AG20443 (cell line): ENCODE results near the gene AMZ2.
A peak's percentile ranks its signal among the peaks of the same experiment; 100 is the strongest.
"Not testable (repeated sequence)": the region's sequence is repeated elsewhere in the genome, so short reads cannot be mapped to it uniquely, and the experiment has no call there.

Experiments
- DNase-seq: peaks from one replicate; pipeline ENCODE4 v3.0.0; 2012; ENCODE audit warnings: low spot score, mixed read lengths

Gene AMZ2, protein sequence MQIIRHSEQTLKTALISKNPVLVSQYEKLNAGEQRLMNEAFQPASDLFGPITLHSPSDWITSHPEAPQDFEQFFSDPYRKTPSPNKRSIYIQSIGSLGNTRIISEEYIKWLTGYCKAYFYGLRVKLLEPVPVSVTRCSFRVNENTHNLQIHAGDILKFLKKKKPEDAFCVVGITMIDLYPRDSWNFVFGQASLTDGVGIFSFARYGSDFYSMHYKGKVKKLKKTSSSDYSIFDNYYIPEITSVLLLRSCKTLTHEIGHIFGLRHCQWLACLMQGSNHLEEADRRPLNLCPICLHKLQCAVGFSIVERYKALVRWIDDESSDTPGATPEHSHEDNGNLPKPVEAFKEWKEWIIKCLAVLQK

DNA sequence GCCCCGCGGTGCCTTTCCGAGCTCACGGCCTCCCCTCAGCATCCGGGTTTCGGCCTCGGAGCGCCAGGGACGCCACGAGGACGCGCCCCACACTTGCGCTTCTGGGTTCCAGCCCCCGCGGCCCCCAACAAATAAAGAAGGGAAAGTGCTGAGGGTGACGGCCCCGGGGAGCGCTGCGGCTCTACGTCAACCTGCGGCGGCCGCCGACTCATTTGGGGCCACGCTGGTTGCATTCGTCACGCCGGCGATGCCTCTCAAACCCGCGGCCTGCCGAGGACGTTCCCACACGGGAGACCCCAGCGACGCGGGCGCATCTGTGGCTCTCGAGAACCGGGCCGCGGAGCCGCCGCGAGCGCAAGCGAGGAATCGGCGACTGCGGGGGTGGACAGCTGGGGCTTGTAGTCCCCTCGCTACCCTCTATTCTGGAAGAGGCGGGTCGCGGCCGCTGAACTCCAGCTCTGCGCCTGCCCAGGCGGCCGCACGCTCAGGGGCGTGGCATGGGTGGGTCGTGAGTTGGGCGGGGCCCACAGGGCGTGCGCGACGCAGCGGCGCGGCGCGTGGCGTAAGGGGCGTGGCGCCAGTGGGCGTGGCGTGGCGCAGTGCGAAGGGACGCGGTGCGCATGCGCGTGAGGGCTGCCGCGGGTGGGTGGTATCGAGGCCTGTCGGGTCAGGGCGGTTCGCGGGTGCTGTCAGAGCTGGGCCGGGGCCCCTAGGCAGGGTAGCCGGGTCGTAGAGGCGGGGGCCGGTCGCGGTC, at the start of gene AMZ2:
Gene AMZ2, plus strand, starts transcription at position 599 of the 754 bp plus-strand sequence. CDS start 2,145 bp downstream, outside the sequence.
- DNase-seq, result peak; percentile 98

DNA sequence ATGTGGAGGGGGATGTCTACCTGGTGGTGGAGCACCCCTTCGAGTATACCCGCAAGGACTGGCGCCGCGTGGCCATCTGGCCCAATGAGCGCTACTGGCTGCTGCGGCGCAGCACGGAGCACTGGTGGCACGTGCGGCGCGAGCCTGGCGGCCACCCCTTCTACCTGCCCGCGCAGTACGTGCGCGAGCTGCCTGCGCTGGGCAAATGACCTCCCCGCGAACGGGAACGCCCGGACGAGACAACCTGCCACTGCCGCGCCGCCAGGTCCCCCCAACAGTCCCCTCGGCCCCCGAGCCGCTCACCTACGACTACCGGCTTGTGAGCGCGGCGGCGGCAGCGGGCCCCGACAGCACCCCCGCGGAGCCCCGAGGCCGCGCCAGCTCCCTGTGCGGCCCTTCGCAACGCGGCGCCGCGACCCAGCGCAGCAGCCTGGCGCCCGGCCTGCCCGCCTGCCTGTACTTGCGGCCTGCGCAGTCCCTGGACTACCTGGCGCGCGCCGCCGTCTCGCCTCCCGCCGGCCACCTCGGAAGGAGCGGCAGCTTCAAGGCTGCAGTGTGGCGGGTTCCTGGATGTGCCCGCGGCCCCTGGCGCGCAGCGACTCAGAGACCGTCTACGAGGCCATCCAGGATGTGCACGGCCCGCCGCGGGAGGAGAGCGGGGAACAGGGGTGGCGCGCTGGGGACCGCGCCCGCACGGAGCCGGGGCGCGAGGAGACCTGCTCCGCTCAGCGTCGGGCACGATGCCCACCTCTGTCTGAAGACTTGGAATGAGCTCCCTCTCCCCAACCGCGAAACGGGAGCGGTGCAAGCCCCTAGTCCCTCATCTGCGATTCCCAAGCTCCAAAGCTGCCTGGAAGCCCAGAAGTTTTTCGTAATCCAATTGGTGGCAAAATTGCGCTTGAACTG, 48.7 kb upstream of the AMZ2 start:
- DNase-seq, result peak; percentile 18

DNA sequence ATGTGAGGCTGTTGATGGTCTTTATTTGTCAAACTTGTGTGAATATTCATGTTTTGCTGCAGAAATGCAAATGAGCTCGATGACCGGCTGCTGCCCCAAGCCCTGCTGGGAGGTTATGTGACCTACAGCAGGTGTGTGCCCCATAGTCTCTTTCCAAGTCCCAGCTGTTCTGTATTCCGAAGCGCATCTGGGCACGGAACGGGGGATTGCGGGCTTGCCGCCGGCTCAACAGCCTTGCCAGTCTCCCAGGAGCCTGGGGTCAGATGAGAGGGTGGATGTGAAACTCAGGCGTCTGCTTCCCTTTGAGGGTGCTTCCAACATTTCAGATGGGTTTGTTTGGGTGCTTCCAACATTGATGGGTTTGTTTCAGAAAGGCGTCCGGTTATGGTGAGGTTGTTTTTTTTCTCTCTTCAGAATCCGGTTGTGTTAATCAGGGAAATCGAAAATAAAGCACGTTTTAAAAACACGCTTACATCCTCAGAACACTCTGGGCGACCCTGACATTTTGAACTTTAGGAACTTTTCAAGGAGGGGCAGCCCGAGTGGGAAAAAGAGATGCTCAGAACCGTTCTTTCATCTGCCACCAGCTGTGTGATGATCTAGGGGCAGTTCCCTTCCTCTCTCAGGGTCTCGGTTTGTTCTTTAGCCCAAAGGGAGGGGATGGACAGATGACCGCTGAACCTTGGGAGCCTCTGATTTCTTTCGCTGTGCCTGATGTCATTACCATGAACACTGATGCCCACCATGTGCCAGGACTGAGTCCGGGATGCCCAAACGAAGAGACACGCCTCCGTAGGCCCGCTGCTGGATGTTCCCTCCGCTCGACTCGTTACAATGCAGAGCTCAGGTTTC, 47.8 kb upstream of the AMZ2 start:
- no peak for DNase-seq

DNA sequence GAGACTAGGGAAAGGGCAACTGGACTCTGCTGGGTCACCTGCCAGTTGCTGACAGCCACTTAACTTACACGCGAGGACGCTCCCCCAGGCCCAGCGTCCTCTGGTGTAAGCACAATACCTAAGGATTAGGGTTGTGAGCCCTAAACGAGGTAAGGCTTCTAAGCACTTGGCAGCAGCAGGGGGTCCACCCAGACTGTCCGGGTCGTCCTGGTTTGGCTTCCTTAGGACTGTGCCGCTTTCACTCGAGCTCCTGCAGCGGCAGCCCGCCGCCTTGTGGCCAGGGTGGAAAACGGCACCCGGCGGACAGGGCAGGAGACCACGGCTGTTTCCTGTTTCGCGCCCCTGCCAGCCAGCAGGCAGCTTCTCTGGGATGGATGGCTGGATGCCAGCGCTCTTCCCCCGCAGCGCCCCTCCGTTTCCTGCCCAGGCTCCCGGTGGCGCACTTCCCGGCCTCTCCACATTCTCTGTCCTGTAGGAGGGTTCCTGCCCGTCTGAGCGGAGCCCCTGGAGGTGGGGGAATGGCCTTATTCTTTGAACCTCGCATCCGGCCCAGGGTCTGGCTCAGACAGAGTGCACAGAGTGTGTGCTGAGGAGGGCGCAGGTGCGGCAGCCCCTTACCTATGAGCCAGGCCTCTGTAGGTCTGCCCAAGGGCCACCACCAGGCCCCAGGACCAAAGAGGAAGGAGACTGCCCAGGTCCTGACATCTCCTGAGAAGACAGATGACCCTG, 47.0 kb upstream of the AMZ2 start:
- peak; percentile 77 for DNase-seq

DNA sequence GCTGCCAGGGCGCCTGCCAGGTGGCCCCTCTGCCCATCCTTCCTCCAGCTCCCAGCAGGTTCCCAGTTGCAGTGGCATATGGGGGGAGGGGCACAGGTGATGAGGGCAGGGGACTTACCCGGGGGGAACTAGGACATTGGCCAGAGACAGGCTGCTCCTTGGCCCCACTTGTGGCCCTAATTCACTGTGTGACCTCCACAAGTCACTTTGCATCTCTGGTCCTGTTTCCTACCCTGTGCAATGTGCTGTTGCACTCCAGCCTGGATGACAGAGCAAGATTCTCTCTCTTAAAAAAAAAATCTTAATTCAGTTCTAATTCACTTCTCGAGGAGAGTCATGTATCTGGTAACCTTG, 46.4 kb upstream of the AMZ2 start:
- DNase-seq, result not testable (repeated sequence)

DNA sequence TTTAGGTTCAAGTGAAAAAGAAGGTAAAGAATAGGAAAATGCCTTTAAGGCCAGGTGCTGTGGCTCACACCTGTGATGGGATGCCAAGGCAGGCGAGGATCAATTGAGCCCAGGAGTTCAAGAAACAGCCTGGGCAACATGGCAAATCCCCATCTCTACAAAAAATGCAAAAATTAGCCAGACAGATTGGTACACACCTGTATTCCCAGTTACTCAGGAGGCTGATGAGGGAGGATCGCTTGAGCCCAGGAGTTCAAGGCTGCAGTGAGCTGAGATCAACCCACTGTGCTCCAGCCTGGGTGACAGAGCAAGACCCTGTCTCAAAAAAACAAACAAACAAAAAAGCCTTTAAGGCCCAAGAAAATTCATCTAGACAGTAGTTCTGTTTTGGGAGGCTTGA, 45.5 kb upstream of the AMZ2 start:
- not testable (repeated sequence) for DNase-seq

DNA sequence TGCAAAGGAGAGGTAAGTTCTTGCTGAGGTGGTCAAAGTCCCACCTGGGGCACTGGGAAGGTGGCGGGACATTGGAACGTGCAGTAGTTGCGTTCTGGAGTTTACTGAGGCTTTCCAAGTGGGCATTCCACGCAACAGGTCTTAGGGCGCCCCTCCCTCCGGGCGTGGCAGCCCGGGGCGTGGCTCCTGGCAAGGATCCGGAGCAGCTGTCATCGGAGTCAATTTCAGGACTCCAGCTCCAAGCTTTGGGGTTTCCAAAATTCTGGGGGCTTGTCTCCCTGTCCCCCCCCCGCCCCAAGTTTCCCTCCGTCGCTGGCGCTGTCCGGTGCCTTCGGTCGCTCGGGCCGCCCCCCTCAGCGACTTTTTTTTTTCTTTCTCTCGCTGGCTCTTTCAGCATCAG, 43.1 kb upstream of the AMZ2 start:
- no peak for DNase-seq

DNA sequence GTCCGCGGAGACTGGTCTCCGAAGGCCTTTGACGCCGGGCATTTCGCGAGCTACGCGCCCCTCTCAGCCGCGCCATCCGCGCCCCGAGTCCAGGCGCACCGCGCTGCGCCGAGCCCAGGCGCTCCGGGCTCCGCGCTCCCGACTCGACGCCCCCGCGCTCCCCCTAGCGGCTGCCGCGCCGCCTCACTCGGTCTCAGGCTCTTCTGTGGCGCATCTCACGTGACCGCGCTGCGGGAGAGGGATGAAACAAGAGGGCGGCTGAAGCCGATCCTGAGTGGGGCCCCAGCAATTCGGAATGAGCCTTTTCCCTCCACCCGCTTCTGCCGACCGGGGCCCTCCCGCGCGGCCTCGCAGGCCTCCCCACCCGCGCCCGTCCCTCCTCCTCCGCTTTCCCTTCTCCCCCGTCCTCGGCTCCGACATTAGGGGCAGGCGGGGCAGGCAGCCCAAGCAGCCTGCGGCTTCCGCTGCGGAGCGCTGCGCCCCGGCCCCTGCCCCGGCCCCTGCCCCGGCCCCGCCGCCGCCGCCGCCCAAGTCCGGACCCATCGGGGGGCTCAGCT, 42.5 kb upstream of the AMZ2 start:
- DNase-seq, result peak; percentile 93

DNA sequence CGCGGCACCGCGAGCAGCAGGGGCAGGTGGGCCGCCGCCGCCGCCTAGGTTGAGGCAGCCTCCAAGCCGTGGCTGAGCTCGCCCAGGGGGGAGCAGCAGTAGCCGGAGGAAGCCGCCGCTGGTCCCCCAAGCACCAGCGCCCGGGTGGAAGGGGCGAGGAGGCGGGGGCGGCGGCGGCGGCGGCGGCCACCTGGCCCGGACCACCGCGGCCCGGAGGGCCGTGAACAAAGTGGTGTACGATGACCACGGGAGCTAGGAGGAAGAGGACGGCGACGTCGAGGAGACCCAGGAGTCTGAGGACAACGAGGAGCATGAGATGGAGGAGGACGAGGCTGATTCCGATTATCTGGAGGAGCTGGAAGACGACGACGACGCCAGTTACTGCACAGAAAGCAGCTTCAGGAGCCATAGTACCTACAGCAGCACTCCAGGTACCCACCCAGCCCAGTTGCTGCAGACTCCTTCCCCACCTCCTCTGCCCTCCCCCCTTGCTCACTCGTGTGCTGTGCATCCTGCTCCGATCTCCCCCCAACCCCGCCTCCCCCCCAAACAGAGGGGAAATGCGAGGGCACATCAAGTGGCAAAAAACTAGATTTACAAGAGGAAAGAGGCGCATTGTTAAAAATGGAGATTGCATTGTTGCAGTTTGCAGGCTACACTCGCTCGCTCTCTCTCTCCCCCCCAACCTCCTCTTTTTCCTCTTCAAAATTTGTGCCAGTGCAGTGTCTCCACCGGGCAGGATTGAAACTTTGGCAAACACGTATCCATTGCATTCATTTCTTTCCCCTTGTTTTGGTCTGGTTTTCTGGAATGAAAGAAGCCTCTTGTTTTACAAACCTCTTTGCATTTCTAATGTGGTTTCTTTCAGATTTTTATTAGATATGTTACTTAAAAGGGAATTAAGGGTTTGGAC, 41.8 kb upstream of the AMZ2 start:
- DNase-seq, result peak; percentile 50

DNA sequence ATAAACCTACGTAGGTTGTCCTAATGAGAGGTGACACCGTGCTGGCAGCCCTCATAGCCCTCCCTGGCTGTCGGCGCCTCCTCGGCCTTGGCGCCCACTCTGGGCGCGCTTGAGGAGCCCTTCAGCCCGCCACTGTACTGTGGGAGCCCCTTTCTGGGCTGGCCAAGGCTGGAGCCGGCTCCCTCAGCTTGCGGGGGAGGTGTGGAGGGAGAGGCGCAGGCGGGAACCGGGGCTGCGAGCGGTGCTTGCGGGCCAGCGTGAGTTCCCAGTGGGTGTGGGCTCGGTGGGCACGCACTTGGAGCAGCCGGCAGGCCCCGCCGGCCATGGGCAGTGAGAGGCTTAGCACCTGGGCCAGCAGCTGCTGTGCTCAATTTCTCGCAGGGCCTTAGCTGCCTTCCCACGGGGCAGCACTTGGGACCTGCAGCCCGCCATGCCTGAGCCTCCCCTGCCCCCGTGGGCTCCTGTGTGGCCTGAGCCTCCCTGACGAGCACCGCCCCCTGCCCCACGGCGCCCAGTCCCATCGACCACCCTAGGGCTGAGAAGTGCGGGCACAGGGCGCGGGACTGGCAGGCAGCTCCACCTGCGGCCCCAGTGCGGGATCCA, 40.1 kb upstream of the AMZ2 start:
- DNase-seq, result no peak

DNA sequence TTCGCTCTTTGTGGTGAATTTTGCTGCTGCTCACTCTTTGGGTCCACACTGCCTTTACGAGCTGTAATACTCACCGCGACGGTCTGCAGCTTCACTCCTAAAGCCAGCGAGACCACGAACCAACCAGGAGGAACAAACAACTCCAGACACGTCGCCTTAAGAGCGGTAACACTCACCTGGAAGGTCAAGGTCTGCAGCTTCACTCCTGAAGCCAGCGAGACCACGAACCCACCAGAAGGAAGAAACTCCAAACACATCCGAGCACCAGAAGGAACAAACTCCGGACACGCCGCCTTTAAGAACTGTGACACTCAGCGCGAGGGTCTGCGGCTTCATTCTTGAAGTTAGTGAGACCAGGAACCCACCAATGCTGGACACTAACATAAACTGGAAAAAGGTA, 39.2 kb upstream of the AMZ2 start:
- DNase-seq, result not testable (repeated sequence)

DNA sequence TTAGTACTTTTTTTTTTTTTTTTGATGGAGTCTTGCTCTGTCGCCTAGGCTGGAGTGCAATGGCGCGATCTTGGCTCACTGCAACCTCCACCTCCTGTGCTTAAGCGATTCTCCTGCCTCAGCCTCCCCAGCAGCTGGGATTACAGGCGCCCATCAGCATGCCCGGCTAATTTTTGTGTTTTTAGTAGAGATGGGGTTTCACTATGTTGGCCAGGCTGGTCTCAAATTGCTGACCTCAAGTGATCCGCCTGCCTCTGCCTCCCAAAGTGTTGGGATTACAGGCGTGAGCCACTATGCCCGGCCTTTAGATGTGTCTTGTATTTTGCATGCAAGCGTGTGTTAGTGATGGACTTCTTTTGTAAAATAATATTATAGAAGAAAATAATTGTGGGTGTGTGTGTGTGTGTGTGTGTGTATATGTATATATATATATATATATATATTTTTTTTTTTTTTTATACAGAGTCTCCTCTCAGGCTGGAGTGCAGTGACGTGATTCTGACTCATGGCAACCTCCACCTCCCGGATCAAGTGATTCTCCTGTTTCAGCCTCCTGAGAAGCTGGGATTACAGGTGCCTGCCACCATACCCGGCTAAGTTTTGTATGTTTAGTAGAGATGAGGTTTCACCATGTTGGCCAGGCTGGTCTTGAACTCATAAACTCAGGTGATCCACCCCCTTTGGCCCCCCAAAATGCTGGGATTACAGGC, 38.5 kb upstream of the AMZ2 start:
- DNase-seq, result not testable (repeated sequence)

DNA sequence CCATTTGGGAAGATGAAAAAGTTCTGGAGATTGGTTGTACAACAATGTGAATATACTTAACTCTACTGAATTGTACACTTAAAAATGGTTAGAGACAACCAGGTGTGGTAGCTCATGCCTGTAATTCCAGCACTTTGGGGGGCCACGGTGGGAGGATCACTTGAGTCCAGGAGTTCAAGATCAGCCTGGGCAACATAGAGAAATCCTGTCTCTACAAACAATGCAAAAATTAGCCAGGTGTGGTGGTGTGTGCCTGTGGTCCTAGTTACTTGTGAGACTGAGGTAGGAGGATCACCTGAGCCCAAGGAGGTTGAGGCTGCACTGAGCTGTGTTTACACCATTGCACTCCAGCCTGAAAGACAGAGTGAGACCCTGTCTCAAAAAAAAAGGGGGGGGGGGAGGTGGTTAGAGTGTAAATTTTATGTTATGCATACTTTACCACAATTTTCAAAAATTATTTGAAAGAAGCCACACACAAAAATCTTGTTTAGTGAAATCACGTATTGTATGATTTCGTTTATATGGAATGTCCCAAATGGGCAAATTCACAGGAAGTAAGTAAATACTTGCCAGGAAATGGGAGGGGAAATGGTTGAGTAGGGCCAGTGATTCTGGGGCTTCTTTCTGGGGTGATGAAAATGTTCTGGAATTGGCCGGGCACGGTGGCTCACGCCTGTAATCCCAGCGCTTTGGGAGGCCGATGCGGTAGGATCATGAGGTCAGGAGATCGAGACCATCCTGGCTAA, 37.1 kb upstream of the AMZ2 start:
- DNase-seq, result no peak

DNA sequence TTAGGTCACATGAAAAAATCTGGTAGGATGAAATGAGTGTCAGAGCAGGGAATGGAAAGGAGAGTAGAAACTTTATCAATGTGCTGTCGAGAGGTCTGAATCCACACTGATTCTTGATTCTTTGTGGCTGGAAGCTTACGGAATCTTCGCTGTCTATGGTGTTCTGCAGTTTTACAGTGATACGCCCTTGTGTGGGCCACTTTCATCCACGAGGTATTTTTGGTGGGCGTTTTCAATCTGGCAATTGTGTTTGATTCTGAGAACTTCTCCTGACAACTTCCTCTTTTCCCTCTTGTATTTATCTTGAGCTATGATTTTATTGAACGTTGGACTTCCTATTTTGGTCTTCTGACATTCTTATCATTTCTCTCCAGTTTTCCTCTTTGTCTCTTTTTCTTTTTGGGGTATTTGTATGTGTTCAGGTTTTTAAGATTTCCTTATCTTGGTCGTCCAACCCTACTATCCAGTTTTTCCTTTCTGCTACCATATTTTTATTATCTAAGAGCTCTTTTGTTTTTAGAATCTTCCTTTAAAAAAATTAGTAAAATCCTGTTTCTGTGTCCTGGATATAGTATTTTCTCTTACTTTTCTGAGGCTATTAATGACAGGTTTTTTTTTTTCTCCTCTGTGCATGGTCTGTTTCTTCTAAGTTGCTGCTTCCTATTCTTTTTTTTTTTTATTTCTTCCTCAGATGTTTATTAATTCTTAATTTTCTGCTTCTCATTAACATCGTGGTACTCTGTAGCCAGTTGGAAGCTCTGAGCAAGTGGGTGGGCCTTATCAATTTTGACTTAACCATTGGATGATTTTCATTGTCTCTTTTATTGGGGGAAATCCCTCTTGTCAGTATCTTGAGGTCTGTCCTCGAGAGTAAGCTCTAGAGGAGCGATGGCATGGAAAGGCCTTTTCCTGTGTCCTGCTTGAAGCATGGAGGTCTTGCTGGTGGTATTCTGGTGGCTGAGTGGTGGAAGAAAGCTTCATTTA, 34.1 kb upstream of the AMZ2 start:
- not testable (repeated sequence) for DNase-seq

DNA sequence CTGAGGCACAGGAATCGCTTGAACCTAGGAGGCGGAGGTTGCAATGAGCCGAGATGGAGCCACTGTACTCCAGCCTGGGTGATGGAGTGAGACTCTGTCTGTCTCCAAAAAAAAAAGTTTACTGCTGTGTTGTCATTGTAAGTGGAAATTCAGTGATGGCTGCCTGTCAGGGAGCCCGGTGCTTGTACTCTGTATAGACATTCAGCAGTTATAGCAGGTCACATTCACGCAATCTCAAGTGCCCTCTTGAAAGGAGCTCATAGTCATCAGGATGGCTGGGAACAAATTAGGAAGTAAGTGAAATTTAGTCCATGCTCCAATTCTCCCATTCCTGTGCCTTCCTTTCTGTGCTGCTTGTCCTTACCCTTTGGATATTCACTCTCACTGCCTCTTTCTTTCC, 32.4 kb upstream of the AMZ2 start:
- not testable (repeated sequence) for DNase-seq

DNA sequence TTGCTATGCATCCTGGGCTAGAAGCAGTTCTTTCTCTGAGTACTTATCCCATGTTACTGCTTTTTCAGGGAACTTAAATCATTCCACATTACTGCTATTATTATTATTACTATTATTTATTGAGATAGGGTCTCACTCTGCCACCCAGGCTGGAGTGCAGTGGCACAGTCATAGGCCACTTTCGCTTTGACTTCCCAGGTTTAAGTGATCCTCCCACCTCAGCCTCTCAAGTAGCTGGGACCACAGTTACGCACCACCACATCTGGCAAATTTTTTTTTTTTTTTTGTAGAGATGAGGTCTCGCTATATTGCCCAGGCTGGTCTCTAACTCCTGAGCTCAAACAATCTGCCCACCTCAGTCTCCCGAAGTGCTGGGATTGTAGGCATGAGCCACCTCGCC, 28.4 kb upstream of the AMZ2 start:
- DNase-seq, result not testable (repeated sequence)
